ENCODE measurements around the gene SECISBP2.

- TF ChIP-seq YY1 (IDR thresholded peaks at IDR 0.05; ENCODE audit: low read depth) (no peak), TAF1 (IDR thresholded peaks at IDR 0.05; ENCODE audit: low read depth) (no peak), EP300 (IDR thresholded peaks at IDR 0.05; ENCODE audit: borderline replicate concordance) (no peak), REST (IDR thresholded peaks at IDR 0.05; ENCODE audit: low read depth) (no peak), EGR1 (IDR thresholded peaks at IDR 0.05) (no peak), FOXM1 (IDR thresholded peaks at IDR 0.05; ENCODE audit: borderline replicate concordance, low read depth) (no peak), TCF12 (IDR thresholded peaks at IDR 0.05; ENCODE audit: low read depth) (no peak), CREB1 (IDR thresholded peaks at IDR 0.05; ENCODE audit: low read depth) (no peak), TEAD4 (IDR thresholded peaks at IDR 0.05) (no peak), RAD21 (IDR thresholded peaks at IDR 0.05; ENCODE audit: low read depth) (no peak)
Measured at GRCh38 chr9:89354471-89354870, 36.2 kb downstream of the SECISBP2 start.

Data from Ishikawa (cell line).